HEK293 (cell line): ENCODE results near the gene LCN10.

Experiments
- CTCF ChIA-PET: fragments of 350-600 bp; formaldehyde crosslinking; extraction: SDS; loops from one replicate; lab custom pipeline; 2021; ENCODE audit warnings: antibody characterized with exemption; lab: Yijun Ruan, JAX
- POLR2A ChIA-PET: fragments of 300-600 bp; formaldehyde crosslinking; extraction: SDS; loops from one replicate; lab custom pipeline; 2020; ENCODE audit warnings: antibody characterized with exemption, inconsistent platforms; lab: Yijun Ruan, JAX
- H3K27ac ChIP-seq: fragments of 200-500 bp; sonication (Bioruptor generic); 2 replicates; pipeline ENCODE4 v1.5.1; 2014; ENCODE audit warnings: low read depth, low read length, control low read depth, inconsistent platforms; ENCODE audit errors: extremely low read depth
- H3K36me3 ChIP-seq, 2 experiments: fragments of 200-500 bp in 1 of 2; sonication (Bioruptor generic) in 1 of 2; 1 replicate in 1 of 2; 2 replicates in 1 of 2; pipeline ENCODE4 v1.5.1; 2014 to 2017; ENCODE audit warnings: inconsistent platforms in 2 of 2, low read length in 2 of 2; ENCODE audit not compliant: control insufficient read depth in 2 of 2, insufficient read depth in 1 of 2
- H3K4me1 ChIP-seq: fragments of 200-500 bp; sonication (Bioruptor generic); 2 replicates; pipeline ENCODE4 v1.5.1; 2014; ENCODE audit warnings: mild to moderate bottlenecking, low read length, inconsistent platforms; ENCODE audit not compliant: control insufficient read depth, insufficient read depth
- H3K4me3 ChIP-seq: 2 replicates; pipeline ENCODE4 v1.5.1; 2011; ENCODE audit warnings: low read depth, mild to moderate bottlenecking, control low read depth, low read length, moderate library complexity
- H3K9me3 ChIP-seq: fragments of 200-500 bp; sonication (Bioruptor generic); 2 replicates; pipeline ENCODE4 v1.5.1; 2014; ENCODE audit warnings: low read depth, low read length, inconsistent platforms; ENCODE audit not compliant: control insufficient read depth, insufficient read depth
- GLIS1 ChIP-seq: fragments of 450-650 bp; formaldehyde crosslinking; IDR thresholded peaks from 2 replicates; pipeline ENCODE4 v1.5.1; 2016; ENCODE audit warnings: missing biosample characterization, missing genetic modification characterization
- GLIS2 ChIP-seq: fragments of 450-650 bp; formaldehyde crosslinking; IDR thresholded peaks from 2 replicates; pipeline ENCODE4 v1.5.1; 2016; ENCODE audit warnings: missing biosample characterization, missing genetic modification characterization
- OVOL3 ChIP-seq: fragments of 450-650 bp; formaldehyde crosslinking; IDR thresholded peaks from 2 replicates; pipeline ENCODE4 v1.5.1; 2016; ENCODE audit warnings: missing biosample characterization, missing genetic modification characterization
- SCRT2 ChIP-seq: fragments of 450-650 bp; formaldehyde crosslinking; IDR thresholded peaks from 2 replicates; pipeline ENCODE4 v1.5.1; 2016; ENCODE audit warnings: missing biosample characterization, missing genetic modification characterization
- TRIM28 ChIP-seq: IDR thresholded peaks from 2 replicates; pipeline ENCODE4 v1.6.1; 2011; ENCODE audit warnings: low read length, control low read depth, borderline replicate concordance
- YY2 ChIP-seq: fragments of 450-650 bp; formaldehyde crosslinking; IDR thresholded peaks from 2 replicates; pipeline ENCODE4 v1.5.1; 2016; ENCODE audit warnings: missing biosample characterization, missing genetic modification characterization
- ZBTB21 ChIP-seq: fragments of 450-650 bp; formaldehyde crosslinking; IDR thresholded peaks from 2 replicates; pipeline ENCODE4 v1.5.1; 2017; ENCODE audit warnings: missing biosample characterization, missing genetic modification characterization
- ZBTB8A ChIP-seq: fragments of 450-650 bp; formaldehyde crosslinking; IDR thresholded peaks from 2 replicates; pipeline ENCODE4 v1.5.1; 2016; ENCODE audit warnings: missing biosample characterization, missing genetic modification characterization
- ZFP3 ChIP-seq: fragments of 450-650 bp; formaldehyde crosslinking; IDR thresholded peaks from 2 replicates; pipeline ENCODE4 v1.5.1; 2016; ENCODE audit warnings: low read depth, missing biosample characterization, missing genetic modification characterization
- ZNF10 ChIP-seq: fragments of 450-650 bp; formaldehyde crosslinking; IDR thresholded peaks from 2 replicates; pipeline ENCODE4 v1.5.1; 2017; ENCODE audit warnings: missing biosample characterization, missing genetic modification characterization
- ZNF140 ChIP-seq: fragments of 450-650 bp; formaldehyde crosslinking; IDR thresholded peaks from 2 replicates; pipeline ENCODE4 v1.5.1; 2016; ENCODE audit warnings: missing biosample characterization, missing genetic modification characterization
- ZNF24 ChIP-seq: fragments of 450-650 bp; formaldehyde crosslinking; IDR thresholded peaks from 2 replicates; pipeline ENCODE4 v1.5.1; 2016; ENCODE audit warnings: missing biosample characterization, missing genetic modification characterization
- ZNF335 ChIP-seq: fragments of 450-650 bp; formaldehyde crosslinking; conservative IDR thresholded peaks from 2 replicates; pipeline ENCODE4 v1.5.1; 2016; ENCODE audit warnings: missing biosample characterization, missing genetic modification characterization
- ZNF433 ChIP-seq: fragments of 450-650 bp; formaldehyde crosslinking; IDR thresholded peaks from 2 replicates; pipeline ENCODE4 v1.5.1; 2016; ENCODE audit warnings: missing biosample characterization, missing genetic modification characterization, low read depth
- ZNF473 ChIP-seq: fragments of 450-650 bp; formaldehyde crosslinking; IDR thresholded peaks from 2 replicates; pipeline ENCODE4 v1.5.1; 2017; ENCODE audit warnings: missing biosample characterization, missing genetic modification characterization
- ZNF501 ChIP-seq: fragments of 450-650 bp; formaldehyde crosslinking; IDR thresholded peaks from 2 replicates; pipeline ENCODE4 v1.5.1; 2016; ENCODE audit warnings: missing biosample characterization, missing genetic modification characterization
- ZNF560 ChIP-seq: fragments of 450-650 bp; formaldehyde crosslinking; IDR thresholded peaks from 2 replicates; pipeline ENCODE4 v1.5.1; 2017; ENCODE audit warnings: missing biosample characterization, missing genetic modification characterization, borderline replicate concordance
- ZNF596 ChIP-seq: fragments of 450-650 bp; IDR thresholded peaks from 2 replicates; pipeline ENCODE4 v1.5.0; 2018; ENCODE audit warnings: missing biosample characterization, mild to moderate bottlenecking, missing genetic modification characterization, moderate library complexity
- ZNF654 ChIP-seq: fragments of 450-650 bp; formaldehyde crosslinking; IDR thresholded peaks from 2 replicates; pipeline ENCODE4 v1.5.1; 2016; ENCODE audit warnings: low read depth, missing biosample characterization, missing genetic modification characterization
- ZNF747 ChIP-seq: fragments of 450-650 bp; formaldehyde crosslinking; IDR thresholded peaks from 2 replicates; pipeline ENCODE4 v1.5.1; 2016; ENCODE audit warnings: missing biosample characterization, missing genetic modification characterization
- ZNF776 ChIP-seq: fragments of 450-650 bp; formaldehyde crosslinking; IDR thresholded peaks from 2 replicates; pipeline ENCODE4 v1.5.0; 2017; ENCODE audit warnings: missing biosample characterization, missing genetic modification characterization, borderline replicate concordance
- TF ChIP-seq, protein P1 (sequence below): IDR thresholded peaks from 2 replicates; pipeline ENCODE4 v1.6.1; 2011; ENCODE audit warnings: mild to moderate bottlenecking, low read depth, low read length, borderline replicate concordance
- TF ChIP-seq, protein P2 (sequence below): fragments of 450-650 bp; formaldehyde crosslinking; conservative IDR thresholded peaks from 2 replicates; pipeline ENCODE4 v1.5.1; 2016; ENCODE audit warnings: low read depth, missing biosample characterization, missing genetic modification characterization
- TF ChIP-seq, protein P3 (sequence below): fragments of 450-650 bp; formaldehyde crosslinking; IDR thresholded peaks from 2 replicates; pipeline ENCODE4 v1.5.1; 2017; ENCODE audit warnings: missing biosample characterization, missing genetic modification characterization
- TF ChIP-seq, protein P4 (sequence below): fragments of 450-650 bp; formaldehyde crosslinking; IDR thresholded peaks from 2 replicates; pipeline ENCODE4 v1.5.1; 2016; ENCODE audit warnings: missing biosample characterization, missing genetic modification characterization
- TF ChIP-seq, protein P5 (sequence below): fragments of 450-650 bp; formaldehyde crosslinking; IDR thresholded peaks from 2 replicates; pipeline ENCODE4 v1.5.1; 2016; ENCODE audit warnings: missing biosample characterization, missing genetic modification characterization

LCN10 gene

DNA sequence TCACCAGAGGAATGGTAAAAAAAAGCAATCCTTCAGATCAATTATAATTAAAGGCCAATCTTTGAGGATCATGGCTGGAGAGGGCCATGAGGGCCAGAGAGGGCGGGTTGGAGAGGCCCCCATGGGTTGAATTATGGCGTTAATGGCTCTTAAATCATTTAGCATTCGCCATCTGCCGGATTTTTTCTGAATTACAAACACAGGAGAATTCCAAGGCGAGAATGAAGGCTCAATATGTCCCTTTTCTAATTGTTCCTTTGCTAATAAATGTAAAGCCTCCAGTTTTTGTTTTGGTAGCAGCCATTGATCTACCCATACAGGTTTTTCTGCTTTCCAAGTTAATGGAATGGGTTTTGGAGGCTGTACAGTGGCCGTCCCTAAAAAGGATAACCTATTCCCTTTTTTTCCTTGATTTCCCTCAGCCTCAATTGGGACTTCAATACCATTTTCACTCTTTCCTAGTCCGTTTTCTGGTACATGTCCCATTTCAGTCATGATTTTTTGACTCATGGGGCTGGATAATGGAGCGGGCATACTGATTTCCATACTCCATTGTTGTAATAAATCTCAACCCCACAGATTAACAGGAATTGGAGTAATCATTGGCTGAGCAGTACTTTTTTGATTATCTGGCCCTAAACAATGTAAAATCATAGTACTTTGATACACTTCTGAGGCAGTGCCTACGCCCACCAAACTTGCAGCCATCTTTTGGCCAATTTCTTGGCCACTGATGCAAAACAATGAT is 41.7 kb upstream of the LCN10 start:
- Histone ChIP-seq H3K4me3 (no peak overlapping the region), H3K36me3 (no peaks in the 10 kb centered on the region), H3K27ac (no peak overlapping the region), H3K9me3 (no peaks in the 10 kb centered on the region), H3K4me1 (no peaks in the 10 kb centered on the region; the same call in 1 of the 2 replicates)
- ChIA-PET CTCF (interaction anchor here (0.6 to 8.2 kb wide), 10 partner anchors 17 to 285 kb away, joined by 3 to 79 read pairs (median 6); partner anchors contain the start of genes ABCA2, LCN15 and LCN8), POLR2A (no interaction called here)
- TF ChIP-seq ZNF654 (tag by site-specific recombination), result peak; percentile 58
- TF ChIP-seq, protein P1, sequence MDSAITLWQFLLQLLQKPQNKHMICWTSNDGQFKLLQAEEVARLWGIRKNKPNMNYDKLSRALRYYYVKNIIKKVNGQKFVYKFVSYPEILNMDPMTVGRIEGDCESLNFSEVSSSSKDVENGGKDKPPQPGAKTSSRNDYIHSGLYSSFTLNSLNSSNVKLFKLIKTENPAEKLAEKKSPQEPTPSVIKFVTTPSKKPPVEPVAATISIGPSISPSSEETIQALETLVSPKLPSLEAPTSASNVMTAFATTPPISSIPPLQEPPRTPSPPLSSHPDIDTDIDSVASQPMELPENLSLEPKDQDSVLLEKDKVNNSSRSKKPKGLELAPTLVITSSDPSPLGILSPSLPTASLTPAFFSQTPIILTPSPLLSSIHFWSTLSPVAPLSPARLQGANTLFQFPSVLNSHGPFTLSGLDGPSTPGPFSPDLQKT, result no peak
- TF ChIP-seq ZBTB21, result no peak
- TF ChIP-seq ZNF335 (tag by site-specific recombination), result peak; percentile 61
- no peak for TF ChIP-seq TRIM28
- TF ChIP-seq ZNF10, result no peak
- no peak for TF ChIP-seq SCRT2
- TF ChIP-seq, protein P2, sequence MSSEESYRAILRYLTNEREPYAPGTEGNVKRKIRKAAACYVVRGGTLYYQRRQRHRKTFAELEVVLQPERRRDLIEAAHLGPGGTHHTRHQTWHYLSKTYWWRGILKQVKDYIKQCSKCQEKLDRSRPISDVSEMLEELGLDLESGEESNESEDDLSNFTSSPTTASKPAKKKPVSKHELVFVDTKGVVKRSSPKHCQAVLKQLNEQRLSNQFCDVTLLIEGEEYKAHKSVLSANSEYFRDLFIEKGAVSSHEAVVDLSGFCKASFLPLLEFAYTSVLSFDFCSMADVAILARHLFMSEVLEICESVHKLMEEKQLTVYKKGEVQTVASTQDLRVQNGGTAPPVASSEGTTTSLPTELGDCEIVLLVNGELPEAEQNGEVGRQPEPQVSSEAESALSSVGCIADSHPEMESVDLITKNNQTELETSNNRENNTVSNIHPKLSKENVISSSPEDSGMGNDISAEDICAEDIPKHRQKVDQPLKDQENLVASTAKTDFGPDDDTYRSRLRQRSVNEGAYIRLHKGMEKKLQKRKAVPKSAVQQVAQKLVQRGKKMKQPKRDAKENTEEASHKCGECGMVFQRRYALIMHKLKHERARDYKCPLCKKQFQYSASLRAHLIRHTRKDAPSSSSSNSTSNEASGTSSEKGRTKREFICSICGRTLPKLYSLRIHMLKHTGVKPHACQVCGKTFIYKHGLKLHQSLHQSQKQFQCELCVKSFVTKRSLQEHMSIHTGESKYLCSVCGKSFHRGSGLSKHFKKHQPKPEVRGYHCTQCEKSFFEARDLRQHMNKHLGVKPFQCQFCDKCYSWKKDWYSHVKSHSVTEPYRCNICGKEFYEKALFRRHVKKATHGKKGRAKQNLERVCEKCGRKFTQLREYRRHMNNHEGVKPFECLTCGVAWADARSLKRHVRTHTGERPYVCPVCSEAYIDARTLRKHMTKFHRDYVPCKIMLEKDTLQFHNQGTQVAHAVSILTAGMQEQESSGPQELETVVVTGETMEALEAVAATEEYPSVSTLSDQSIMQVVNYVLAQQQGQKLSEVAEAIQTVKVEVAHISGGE, result no peak
- no peak for TF ChIP-seq ZNF24
- TF ChIP-seq, protein P3, sequence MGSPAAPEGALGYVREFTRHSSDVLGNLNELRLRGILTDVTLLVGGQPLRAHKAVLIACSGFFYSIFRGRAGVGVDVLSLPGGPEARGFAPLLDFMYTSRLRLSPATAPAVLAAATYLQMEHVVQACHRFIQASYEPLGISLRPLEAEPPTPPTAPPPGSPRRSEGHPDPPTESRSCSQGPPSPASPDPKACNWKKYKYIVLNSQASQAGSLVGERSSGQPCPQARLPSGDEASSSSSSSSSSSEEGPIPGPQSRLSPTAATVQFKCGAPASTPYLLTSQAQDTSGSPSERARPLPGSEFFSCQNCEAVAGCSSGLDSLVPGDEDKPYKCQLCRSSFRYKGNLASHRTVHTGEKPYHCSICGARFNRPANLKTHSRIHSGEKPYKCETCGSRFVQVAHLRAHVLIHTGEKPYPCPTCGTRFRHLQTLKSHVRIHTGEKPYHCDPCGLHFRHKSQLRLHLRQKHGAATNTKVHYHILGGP, result no peak
- TF ChIP-seq, protein P4, sequence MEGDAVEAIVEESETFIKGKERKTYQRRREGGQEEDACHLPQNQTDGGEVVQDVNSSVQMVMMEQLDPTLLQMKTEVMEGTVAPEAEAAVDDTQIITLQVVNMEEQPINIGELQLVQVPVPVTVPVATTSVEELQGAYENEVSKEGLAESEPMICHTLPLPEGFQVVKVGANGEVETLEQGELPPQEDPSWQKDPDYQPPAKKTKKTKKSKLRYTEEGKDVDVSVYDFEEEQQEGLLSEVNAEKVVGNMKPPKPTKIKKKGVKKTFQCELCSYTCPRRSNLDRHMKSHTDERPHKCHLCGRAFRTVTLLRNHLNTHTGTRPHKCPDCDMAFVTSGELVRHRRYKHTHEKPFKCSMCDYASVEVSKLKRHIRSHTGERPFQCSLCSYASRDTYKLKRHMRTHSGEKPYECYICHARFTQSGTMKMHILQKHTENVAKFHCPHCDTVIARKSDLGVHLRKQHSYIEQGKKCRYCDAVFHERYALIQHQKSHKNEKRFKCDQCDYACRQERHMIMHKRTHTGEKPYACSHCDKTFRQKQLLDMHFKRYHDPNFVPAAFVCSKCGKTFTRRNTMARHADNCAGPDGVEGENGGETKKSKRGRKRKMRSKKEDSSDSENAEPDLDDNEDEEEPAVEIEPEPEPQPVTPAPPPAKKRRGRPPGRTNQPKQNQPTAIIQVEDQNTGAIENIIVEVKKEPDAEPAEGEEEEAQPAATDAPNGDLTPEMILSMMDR (tag by site-specific recombination), result 0 out of 2 replicates have a peak, but pooled peaks have one; percentile 25
- no peak for TF ChIP-seq ZFP3 (tag by site-specific recombination)
- TF ChIP-seq ZNF596, result no peak
- TF ChIP-seq ZNF747 (tag by site-specific recombination), result no peak
- TF ChIP-seq GLIS2, result peak; percentile 48; the same call in 1 of the 2 replicates
- no peak for TF ChIP-seq ZNF140 (tag by site-specific recombination)
- peak; percentile 57 for TF ChIP-seq GLIS1 (tag by site-specific recombination)
- TF ChIP-seq ZNF776 (tag by site-specific recombination), result no peak
- TF ChIP-seq YY2 (tag by site-specific recombination), result 0 out of 2 replicates have a peak, but pooled peaks have one; percentile 32
- TF ChIP-seq, protein P5, sequence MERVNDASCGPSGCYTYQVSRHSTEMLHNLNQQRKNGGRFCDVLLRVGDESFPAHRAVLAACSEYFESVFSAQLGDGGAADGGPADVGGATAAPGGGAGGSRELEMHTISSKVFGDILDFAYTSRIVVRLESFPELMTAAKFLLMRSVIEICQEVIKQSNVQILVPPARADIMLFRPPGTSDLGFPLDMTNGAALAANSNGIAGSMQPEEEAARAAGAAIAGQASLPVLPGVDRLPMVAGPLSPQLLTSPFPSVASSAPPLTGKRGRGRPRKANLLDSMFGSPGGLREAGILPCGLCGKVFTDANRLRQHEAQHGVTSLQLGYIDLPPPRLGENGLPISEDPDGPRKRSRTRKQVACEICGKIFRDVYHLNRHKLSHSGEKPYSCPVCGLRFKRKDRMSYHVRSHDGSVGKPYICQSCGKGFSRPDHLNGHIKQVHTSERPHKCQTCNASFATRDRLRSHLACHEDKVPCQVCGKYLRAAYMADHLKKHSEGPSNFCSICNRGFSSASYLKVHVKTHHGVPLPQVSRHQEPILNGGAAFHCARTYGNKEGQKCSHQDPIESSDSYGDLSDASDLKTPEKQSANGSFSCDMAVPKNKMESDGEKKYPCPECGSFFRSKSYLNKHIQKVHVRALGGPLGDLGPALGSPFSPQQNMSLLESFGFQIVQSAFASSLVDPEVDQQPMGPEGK (tag by site-specific recombination), result peak; percentile 33; the same call in 1 of the 2 replicates
- no peak for TF ChIP-seq ZNF560 (tag by site-specific recombination)
- 0 out of 2 replicates have a peak, but pooled peaks have one; percentile 12 for TF ChIP-seq ZBTB8A
- no peak for TF ChIP-seq ZNF501
- TF ChIP-seq OVOL3 (tag by site-specific recombination), result no peak
- no peak for TF ChIP-seq ZNF433 (tag by site-specific recombination)
- no peak for TF ChIP-seq ZNF473
